Measurements from ENCODE around the gene TBC1D9B.

Gene TBC1D9B

GRCh38 chr5:179893958-179894895 is 13.5 kb downstream of the TBC1D9B start:
- H3K4me1 ChIP-seq (ENCODE audit: insufficient read depth, low read length) = peaks cover 5% of the 10 kb centered on the region; the same call in 1 of the 2 replicates
- no peak overlapping the region for H3K9ac ChIP-seq (ENCODE audit: low read depth, low read length)
- H3K27me3 ChIP-seq (ENCODE audit: insufficient read depth, low read length) = no peaks in the 10 kb centered on the region
- H3K9me3 ChIP-seq (ENCODE audit: insufficient read depth, low read depth, low read length) = no peaks in the 10 kb centered on the region
- peaks cover 88% of the 10 kb centered on the region for H3K36me3 ChIP-seq (ENCODE audit: insufficient read depth, low read length)
- WGBS = 92% methylated on average over 26 of the region's 26 CpGs
- H3K27ac ChIP-seq (ENCODE audit: low read depth, low read length) = no peak overlapping the region
- H3K4me3 ChIP-seq (ENCODE audit: low read length) = no peak overlapping the region

- H3K27ac ChIP-seq (ENCODE audit: low read depth, low read length) = no peak overlapping the region
- 95% methylated on average over 31 of the region's 31 CpGs for WGBS
- peaks cover 85% of the 10 kb centered on the region for H3K36me3 ChIP-seq (ENCODE audit: insufficient read depth, low read length)
- no peaks in the 10 kb centered on the region for H3K27me3 ChIP-seq (ENCODE audit: insufficient read depth, low read length)
- no peak overlapping the region for H3K9ac ChIP-seq (ENCODE audit: low read depth, low read length)
- no peak overlapping the region for H3K4me3 ChIP-seq (ENCODE audit: low read length)
- peaks cover 5% of the 10 kb centered on the region; the same call in 1 of the 2 replicates for H3K4me1 ChIP-seq (ENCODE audit: insufficient read depth, low read length)
- no peaks in the 10 kb centered on the region for H3K9me3 ChIP-seq (ENCODE audit: insufficient read depth, low read depth, low read length)
These were observed 14.4 kb downstream of the TBC1D9B start for GRCh38 chr5:179893076-179893957.

- Histone ChIP-seq H3K27me3 (ENCODE audit: insufficient read depth, low read length) (no peaks in the 10 kb centered on the region), H3K4me3 (ENCODE audit: low read length) (no peak overlapping the region), H3K9ac (ENCODE audit: low read depth, low read length) (no peak overlapping the region), H3K4me1 (ENCODE audit: insufficient read depth, low read length) (peaks cover 5% of the 10 kb centered on the region; the same call in 1 of the 2 replicates), H3K27ac (ENCODE audit: low read depth, low read length) (no peak overlapping the region), H3K9me3 (ENCODE audit: insufficient read depth, low read depth, low read length) (no peaks in the 10 kb centered on the region), H3K36me3 (ENCODE audit: insufficient read depth, low read length) (peaks cover 87% of the 10 kb centered on the region)
- WGBS = 93% methylated on average over 5 of the region's 5 CpGs
These were observed 15.4 kb downstream of the TBC1D9B start for GRCh38 chr5:179892255-179892654.

GRCh38 chr5:179890751-179891682 is 16.7 kb downstream of the TBC1D9B start:
- H3K4me1 ChIP-seq (ENCODE audit: insufficient read depth, low read length) = peaks cover 5% of the 10 kb centered on the region; the same call in 1 of the 2 replicates
- H3K27me3 ChIP-seq (ENCODE audit: insufficient read depth, low read length) = no peaks in the 10 kb centered on the region
- H3K27ac ChIP-seq (ENCODE audit: low read depth, low read length) = no peak overlapping the region
- no peaks in the 10 kb centered on the region for H3K9me3 ChIP-seq (ENCODE audit: insufficient read depth, low read depth, low read length)
- H3K9ac ChIP-seq (ENCODE audit: low read depth, low read length) = no peak overlapping the region
- 95% methylated on average over 25 of the region's 25 CpGs for WGBS
- peaks cover 91% of the 10 kb centered on the region for H3K36me3 ChIP-seq (ENCODE audit: insufficient read depth, low read length)
- H3K4me3 ChIP-seq (ENCODE audit: low read length) = no peak overlapping the region

- H3K4me1 ChIP-seq (ENCODE audit: insufficient read depth, low read length) = no peaks in the 10 kb centered on the region; the same call in 1 of the 2 replicates
- H3K9ac ChIP-seq (ENCODE audit: low read depth, low read length) = no peak overlapping the region
- H3K36me3 ChIP-seq (ENCODE audit: insufficient read depth, low read length) = peaks cover 91% of the 10 kb centered on the region
- no peaks in the 10 kb centered on the region for H3K27me3 ChIP-seq (ENCODE audit: insufficient read depth, low read length)
- WGBS = 97% methylated on average over 13 of the region's 13 CpGs
- H3K9me3 ChIP-seq (ENCODE audit: insufficient read depth, low read depth, low read length) = peaks cover under 1% of the 10 kb centered on the region; the same call in 1 of the 2 replicates
- H3K4me3 ChIP-seq (ENCODE audit: low read length) = no peak overlapping the region
- no peak overlapping the region for H3K27ac ChIP-seq (ENCODE audit: low read depth, low read length)
These were observed 17.8 kb downstream of the TBC1D9B start for GRCh38 chr5:179889885-179890284.

- peaks cover 21% of the 10 kb centered on the region for H3K9me3 ChIP-seq (ENCODE audit: insufficient read depth, low read depth, low read length)
- no peak overlapping the region for H3K9ac ChIP-seq (ENCODE audit: low read depth, low read length)
- WGBS = 90% methylated on average over 6 of the region's 6 CpGs
- no peak overlapping the region for H3K4me3 ChIP-seq (ENCODE audit: low read length)
- H3K36me3 ChIP-seq (ENCODE audit: insufficient read depth, low read length) = peaks cover 94% of the 10 kb centered on the region
- no peak overlapping the region for H3K27ac ChIP-seq (ENCODE audit: low read depth, low read length)
- H3K4me1 ChIP-seq (ENCODE audit: insufficient read depth, low read length) = no peaks in the 10 kb centered on the region
- H3K27me3 ChIP-seq (ENCODE audit: insufficient read depth, low read length) = no peaks in the 10 kb centered on the region
These were observed 19.9 kb downstream of the TBC1D9B start for GRCh38 chr5:179887802-179888201.

GRCh38 chr5:179887095-179887494 is 20.6 kb downstream of the TBC1D9B start:
- WGBS = 95% methylated on average over 11 of the region's 11 CpGs
- no peak overlapping the region for H3K27ac ChIP-seq (ENCODE audit: low read depth, low read length)
- peaks cover 28% of the 10 kb centered on the region for H3K9me3 ChIP-seq (ENCODE audit: insufficient read depth, low read depth, low read length)
- H3K4me1 ChIP-seq (ENCODE audit: insufficient read depth, low read length) = no peaks in the 10 kb centered on the region
- no peak overlapping the region for H3K4me3 ChIP-seq (ENCODE audit: low read length)
- H3K36me3 ChIP-seq (ENCODE audit: insufficient read depth, low read length) = peaks cover 94% of the 10 kb centered on the region
- no peak overlapping the region for H3K9ac ChIP-seq (ENCODE audit: low read depth, low read length)
- H3K27me3 ChIP-seq (ENCODE audit: insufficient read depth, low read length) = no peaks in the 10 kb centered on the region

GRCh38 chr5:179886190-179886911 is 21.3 kb downstream of the TBC1D9B start:
- H3K9me3 ChIP-seq (ENCODE audit: insufficient read depth, low read depth, low read length) = peaks cover 29% of the 10 kb centered on the region
- peaks cover 86% of the 10 kb centered on the region for H3K36me3 ChIP-seq (ENCODE audit: insufficient read depth, low read length)
- no peaks in the 10 kb centered on the region for H3K4me1 ChIP-seq (ENCODE audit: insufficient read depth, low read length)
- WGBS = 87% methylated on average over 14 of the region's 14 CpGs
- H3K27ac ChIP-seq (ENCODE audit: low read depth, low read length) = no peak overlapping the region
- no peak overlapping the region for H3K9ac ChIP-seq (ENCODE audit: low read depth, low read length)
- H3K4me3 ChIP-seq (ENCODE audit: low read length) = no peak overlapping the region
- no peaks in the 10 kb centered on the region for H3K27me3 ChIP-seq (ENCODE audit: insufficient read depth, low read length)

- Histone ChIP-seq H3K9ac (ENCODE audit: low read depth, low read length) (no peak overlapping the region), H3K27me3 (ENCODE audit: insufficient read depth, low read length) (no peaks in the 10 kb centered on the region), H3K4me3 (ENCODE audit: low read length) (no peak overlapping the region), H3K27ac (ENCODE audit: low read depth, low read length) (no peak overlapping the region), H3K36me3 (ENCODE audit: insufficient read depth, low read length) (peaks cover 79% of the 10 kb centered on the region), H3K4me1 (ENCODE audit: insufficient read depth, low read length) (no peaks in the 10 kb centered on the region), H3K9me3 (ENCODE audit: insufficient read depth, low read depth, low read length) (peaks cover 29% of the 10 kb centered on the region)
- WGBS = 95% methylated on average over 13 of the region's 13 CpGs
These were observed 22.1 kb downstream of the TBC1D9B start for GRCh38 chr5:179885491-179886090.
